HCT116 (cell line): ENCODE data around the gene PADI2.

Experiments used
- CBX3 ChIP-seq: IDR thresholded peaks from 2 replicates; pipeline ENCODE4 v1.6.1; 2012; ENCODE audit warnings: low read depth
- CTCF ChIP-seq, 3 experiments: fragments of 200-600 bp in 1 of 3; sonication (generic) in 1 of 3; IDR thresholded peaks in 2 of 3; conservative IDR thresholded peaks in 1 of 3; 2 replicates each; pipeline ENCODE4 v1.5.1; 2012 to 2017; ENCODE audit warnings: low read depth in 2 of 3, low read length in 2 of 3, antibody characterized with exemption in 1 of 3, borderline replicate concordance in 1 of 3, control low read depth in 1 of 3, mild to moderate bottlenecking in 1 of 3, mixed read lengths in 1 of 3, mixed run types in 1 of 3, moderate library complexity in 1 of 3; ENCODE audit not compliant: insufficient read depth in 1 of 3
- EZH2 ChIP-seq: fragments of 200-600 bp; sonication (generic); IDR thresholded peaks from 2 replicates; pipeline ENCODE4 v1.6.1; 2017; ENCODE audit warnings: antibody characterized with exemption, mixed run types
- JUND ChIP-seq: IDR thresholded peaks from 2 replicates; pipeline ENCODE4 v1.6.1; 2012
- POLR2AphosphoS5 ChIP-seq: IDR thresholded peaks from 2 replicates; pipeline ENCODE4 v1.6.1; 2011; ENCODE audit warnings: mild to moderate bottlenecking, low read depth, low read length, moderate library complexity
- RAD21 ChIP-seq: IDR thresholded peaks from 2 replicates; pipeline ENCODE4 v1.6.1; 2012; ENCODE audit warnings: low read depth, mild to moderate bottlenecking
- REST ChIP-seq: IDR thresholded peaks from 2 replicates; pipeline ENCODE4 v1.6.1; 2012; ENCODE audit warnings: low read depth
- SRF ChIP-seq: IDR thresholded peaks from 2 replicates; pipeline ENCODE4 v1.6.1; 2012; ENCODE audit warnings: low read depth

- TF ChIP-seq CTCF (IDR thresholded peaks at IDR 0.05 in 2 of 3, conservative IDR thresholded peaks at IDR 0.05 in 1 of 3; ENCODE audit: borderline replicate concordance in 1 of 3, insufficient read depth in 1 of 3, low read depth in 2 of 3, low read length in 2 of 3), result no peak
- TF ChIP-seq CBX3, result no peak
- TF ChIP-seq REST, result no peak
- no peak for TF ChIP-seq RAD21
- no peak for TF ChIP-seq EZH2
- TF ChIP-seq SRF, result no peak
- TF ChIP-seq JUND, result no peak
- no peak for TF ChIP-seq POLR2AphosphoS5
Observed at GRCh38 chr1:17118268-17118667, 983 bp downstream of the PADI2 start.
